Hepatocyte (in vitro differentiated cells): ENCODE measurements around the gene LRRC75B. TPM values are rescaled to one million over a fixed set of nuclear protein-coding genes. Genes with fewer than 3 reads are reported as not detected.
"Not testable (repeated sequence)": the region's sequence is repeated elsewhere in the genome, so short reads cannot be mapped to it uniquely, and the experiment has no call there.

Source experiments
- DNase-seq: peaks from one replicate; pipeline ENCODE4 v3.0.0-alpha.2; 2016; ENCODE audit warnings: low spot score
- H2AFZ ChIP-seq: fragments of 200-600 bp; sonication (generic); 2 replicates; pipeline ENCODE4 v1.6.0; 2016; ENCODE audit warnings: antibody characterized with exemption, mild to moderate bottlenecking
- H3K27ac ChIP-seq: fragments of 200-600 bp; sonication (generic); 2 replicates; pipeline ENCODE4 v1.5.1; 2016; ENCODE audit warnings: mild to moderate bottlenecking
- H3K27me3 ChIP-seq: fragments of 200-600 bp; sonication (generic); 2 replicates; pipeline ENCODE4 v1.6.1; 2016
- H3K36me3 ChIP-seq: fragments of 200-600 bp; sonication (generic); replicated peaks from 2 replicates; pipeline ENCODE4 v1.5.1; 2016; ENCODE audit warnings: low read depth; ENCODE audit not compliant: insufficient read depth
- H3K4me1 ChIP-seq: fragments of 200-600 bp; sonication (generic); 2 replicates; pipeline ENCODE4 v1.5.1; 2016; ENCODE audit warnings: mild to moderate bottlenecking, moderate library complexity; ENCODE audit not compliant: insufficient read depth
- H3K4me2 ChIP-seq: fragments of 200-600 bp; sonication (generic); 2 replicates; pipeline ENCODE4 v1.6.0; 2016
- H3K4me3 ChIP-seq: fragments of 200-600 bp; sonication (generic); 2 replicates; pipeline ENCODE4 v1.5.1; 2016; ENCODE audit warnings: mild to moderate bottlenecking
- H3K79me2 ChIP-seq: fragments of 200-600 bp; sonication (generic); 2 replicates; pipeline ENCODE4 v1.6.0; 2017; ENCODE audit warnings: mild to moderate bottlenecking
- H3K9me2 ChIP-seq: fragments of 200-600 bp; sonication (generic); replicated peaks from 2 replicates; pipeline ENCODE4 v1.6.0; 2017; ENCODE audit warnings: mild to moderate bottlenecking; ENCODE audit not compliant: insufficient read depth
- H3K9me3 ChIP-seq: fragments of 200-600 bp; sonication (generic); 2 replicates; pipeline ENCODE4 v1.5.1; 2016; ENCODE audit warnings: low read depth, mild to moderate bottlenecking
- H4K20me1 ChIP-seq: fragments of 200-600 bp; sonication (generic); 2 replicates; pipeline ENCODE4 v1.6.0; 2016; ENCODE audit warnings: mild to moderate bottlenecking; ENCODE audit not compliant: insufficient read depth, poor library complexity, severe bottlenecking
- CTCF ChIP-seq: fragments of 200-600 bp; sonication (generic); IDR thresholded peaks from 2 replicates; pipeline ENCODE4 v1.5.1; 2016; ENCODE audit warnings: antibody characterized with exemption, mild to moderate bottlenecking; ENCODE audit not compliant: poor library complexity
- EZH2 ChIP-seq: fragments of 200-600 bp; sonication (generic); IDR thresholded peaks from 2 replicates; pipeline ENCODE4 v1.6.1; 2016; ENCODE audit warnings: antibody characterized with exemption, mild to moderate bottlenecking, borderline replicate concordance
- EZH2phosphoT487 ChIP-seq: fragments of 200-600 bp; sonication (generic); IDR thresholded peaks from one replicate; pipeline ENCODE4 v1.6.1; 2018; ENCODE audit warnings: antibody characterized with exemption, mild to moderate bottlenecking, low read depth, moderate library complexity; ENCODE audit not compliant: unreplicated experiment, severe bottlenecking
- WGBS: methylation state at CpG from one replicate; pipeline ENCODE4 v1.1.6; 2016; ENCODE audit warnings: low lambda C conversion rate; ENCODE audit errors: missing lambda C conversion rate; 5-methylcytosine and 5-hydroxymethylcytosine counted together
- polyA plus RNA-seq: library from polyadenylated mRNA; unstranded; fragments of >200 nt; fragmentation: Nextera tagmentation; extraction: Ambion mirVana; gene quantifications from 2 replicates; pipeline ENCODE4 v1.2.1, GENCODE V29; 2016
- total RNA-seq: library from RNA; depleted of rRNA; stranded (reverse); fragments of >200 nt; gene quantifications from 2 replicates; pipeline ENCODE4 v1.2.3, GENCODE V29; 2014

The LRRC75B gene
- total and polyA plus RNA-seq, 2 experiments from 2014 or later = 19.5 to 34.5 TPM

GRCh38 chr22:24555165-24556039 lies 37.5 kb downstream of the LRRC75B start, which contains the start of gene SNRPD3:
TSS of gene SNRPD3 (plus strand) at chr22:24555999. CDS start at chr22:24557675, 1,676 bp downstream.
- Histone ChIP-seq H3K27me3 (no peaks in the 10 kb centered on the region), H3K36me3 (no peaks in the 10 kb centered on the region), H4K20me1 (peaks cover 18% of the 10 kb centered on the region), H3K9me2 (no peaks in the 10 kb centered on the region), H3K4me2 (peak within 1 kb of the TSS; percentile 93), H3K27ac (peak within 1 kb of the TSS; percentile 97), H3K4me3 (peak within 1 kb of the TSS; percentile 87), H2AFZ (peak within 1 kb of the TSS; percentile 55), H3K9me3 (no peaks in the 10 kb centered on the region), H3K79me2 (peaks cover 84% of the 10 kb centered on the region), H3K4me1 (peaks cover 41% of the 10 kb centered on the region)
- under 1% methylated on average over 55 of the region's 59 CpGs for WGBS
- DNase-seq = peak; percentile 99
- TF ChIP-seq EZH2phosphoT487 = no peak

GRCh38 chr22:24554313-24555164 lies 38.3 kb downstream of the LRRC75B start, which contains the start of gene GUCD1:
TSS of gene GUCD1 (minus strand) at chr22:24555138. CDS start at chr22:24554991, 147 bp downstream.
- Histone ChIP-seq H3K27ac (peak within 1 kb of the TSS; percentile 97), H3K4me3 (peak within 1 kb of the TSS; percentile 87), H3K9me2 (no peaks in the 10 kb centered on the region), H3K36me3 (no peaks in the 10 kb centered on the region), H3K79me2 (peaks cover 79% of the 10 kb centered on the region), H2AFZ (peak within 1 kb of the TSS; percentile 55), H3K27me3 (no peaks in the 10 kb centered on the region), H3K4me1 (peaks cover 44% of the 10 kb centered on the region), H3K9me3 (no peaks in the 10 kb centered on the region), H4K20me1 (peaks cover 18% of the 10 kb centered on the region), H3K4me2 (peak within 1 kb of the TSS; percentile 93)
- TF ChIP-seq EZH2 (no peak), EZH2phosphoT487 (no peak), CTCF (no peak)
- WGBS = 1% methylated on average over 36 of the region's 64 CpGs
- DNase-seq = peak; percentile 59

GRCh38 chr22:24553597-24554312 lies 39.1 kb downstream of the LRRC75B start:
- Histone ChIP-seq H3K4me1 (peaks cover 48% of the 10 kb centered on the region), H2AFZ (no peak overlapping the region), H4K20me1 (peaks cover 23% of the 10 kb centered on the region)

GRCh38 chr22:24552503-24553286 lies 40.2 kb downstream of the LRRC75B start:
- H3K4me3 ChIP-seq = not testable (repeated sequence)
- 87% methylated on average over 10 of the region's 10 CpGs for WGBS

More at GRCh38 chr22:24553597-24554312, 39.1 kb downstream of the LRRC75B start:
- Histone ChIP-seq H3K4me2 (peak overlapping the region; percentile 93), H3K27me3 (no peaks in the 10 kb centered on the region), H3K79me2 (peaks cover 79% of the 10 kb centered on the region), H3K9me2 (no peaks in the 10 kb centered on the region), H3K36me3 (no peaks in the 10 kb centered on the region), H3K9me3 (no peaks in the 10 kb centered on the region), H3K4me3 (peak overlapping the region; percentile 48), H3K27ac (peak overlapping the region; percentile 94)
- DNase-seq = peak; percentile 38
- WGBS = 51% methylated on average over 12 of the region's 12 CpGs
- TF ChIP-seq CTCF (no peak), EZH2phosphoT487 (no peak), EZH2 (no peak)

More at GRCh38 chr22:24552503-24553286, 40.2 kb downstream of the LRRC75B start:
- Histone ChIP-seq H3K79me2 (peaks cover 78% of the 10 kb centered on the region), H3K4me1 (peaks cover 48% of the 10 kb centered on the region), H4K20me1 (peaks cover 23% of the 10 kb centered on the region), H3K27ac (peak overlapping the region; percentile 94), H3K4me2 (peak overlapping the region; percentile 93)
- H3K9me3 ChIP-seq, H3K27me3 ChIP-seq, H2AFZ ChIP-seq, H3K9me2 ChIP-seq, DNase-seq, H3K36me3 ChIP-seq: not testable (repeated sequence)
